ENCODE results near the gene COLEC11.
A peak's percentile ranks its signal among the peaks of the same experiment; 100 is the strongest.

Gene COLEC11

DNA sequence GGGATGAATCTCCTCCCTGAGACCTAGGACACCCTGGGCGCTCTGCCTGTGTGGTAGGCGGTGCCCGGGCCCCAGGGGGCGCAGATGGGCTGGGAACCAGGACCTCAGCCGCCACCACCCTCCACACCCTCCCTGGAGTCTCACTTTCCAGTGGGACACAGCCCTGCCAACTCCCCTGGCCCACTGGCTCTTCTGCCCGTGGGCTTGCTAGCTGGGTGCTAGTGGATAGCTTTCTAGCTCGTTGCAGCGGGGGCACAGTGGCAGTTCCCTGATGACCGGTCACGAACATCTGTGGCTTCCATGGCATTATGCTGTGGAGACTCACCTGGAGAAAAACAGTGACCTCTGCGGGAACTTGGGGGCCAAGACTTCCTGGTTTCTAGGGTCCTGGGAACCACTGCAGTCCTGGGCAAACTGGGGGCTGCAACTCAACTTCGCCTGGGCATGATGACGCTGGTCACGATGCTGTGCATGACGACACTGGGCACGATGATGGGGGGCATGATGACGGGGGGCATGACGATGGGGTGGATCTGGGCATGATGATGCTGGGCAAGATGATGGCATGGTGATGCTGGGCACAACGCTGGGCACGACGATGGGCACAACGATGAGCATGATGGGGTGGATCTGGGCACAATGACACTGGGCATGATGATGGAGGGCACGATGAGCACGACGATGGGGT is 32.0 kb downstream of the COLEC11 start:
- Histone ChIP-seq H4K91ac (ENCODE audit: low read length) (peak overlapping the region; percentile 100), H3K4me1 (ENCODE audit: control insufficient read depth, insufficient read depth, low read depth, low read length) (peaks cover 2% of the 10 kb centered on the region), H3K9ac (ENCODE audit: low read length) (no peak overlapping the region), H3K18ac (ENCODE audit: low read depth in 1 of 2, low read length in 2 of 2) (peak overlapping the region; percentile 95 to 98), H3K4ac (ENCODE audit: low read depth in 1 of 2, low read length in 2 of 2) (peak overlapping the region; percentile 86 to 93), H3K4me3 (ENCODE audit: insufficient read depth in 1 of 2, low read depth in 1 of 2, low read length in 2 of 2) (no peak overlapping the region), H2BK5ac (ENCODE audit: low read depth, low read length, poor library complexity, severe bottlenecking) (no peak overlapping the region), H3K14ac (ENCODE audit: low read length in 2 of 2) (peak overlapping the region in 1 of 2 experiments; percentile 81), H2BK15ac (ENCODE audit: low read depth, poor library complexity, severe bottlenecking) (peak overlapping the region; percentile 84), H3K36me3 (ENCODE audit: control insufficient read depth in 1 of 2, insufficient read depth in 2 of 2, low read depth in 1 of 2, low read length in 2 of 2) (no peaks in the 10 kb centered on the region), H2BK120ac (ENCODE audit: low read depth, low read length) (peak overlapping the region; percentile 81), H3K27me3 (ENCODE audit: control insufficient read depth in 1 of 2, insufficient read depth in 1 of 2, low read length in 2 of 2) (peaks cover 0 to 3% of the 10 kb centered on the region in 2 experiments), H3K4me2 (ENCODE audit: low read length, poor library complexity, severe bottlenecking) (no peak overlapping the region), H3K79me1 (replicated peaks; ENCODE audit: low read length, poor library complexity, severe bottlenecking) (no peaks in the 10 kb centered on the region), H3K27ac (ENCODE audit: low read length, poor library complexity, severe bottlenecking) (no peak overlapping the region), H3K9me3 (ENCODE audit: control insufficient read depth, low read length) (peaks cover 5% of the 10 kb centered on the region), H2AK5ac (ENCODE audit: low read length, severe bottlenecking) (no peak overlapping the region), H2BK12ac (ENCODE audit: low read length in 2 of 2) (peak overlapping the region; percentile 100), H3K23ac (ENCODE audit: low read length in 2 of 2) (no peak overlapping the region), H4K8ac (ENCODE audit: low read length) (peak overlapping the region; percentile 93), H2AFZ (ENCODE audit: low read depth, low read length) (no peak overlapping the region)
- no peak for DNase-seq
- 83% methylated on average over 25 of the region's 25 CpGs for WGBS

GRCh38 chr2:3627500-3628100 is 32.7 kb downstream of the COLEC11 start:
- Histone ChIP-seq H3K4me3 (ENCODE audit: insufficient read depth in 1 of 2, low read depth in 1 of 2, low read length in 2 of 2) (no peak overlapping the region), H2AK5ac (ENCODE audit: low read length, severe bottlenecking) (no peak overlapping the region), H2BK12ac (ENCODE audit: low read length in 2 of 2) (peak overlapping the region; percentile 100), H3K27me3 (ENCODE audit: control insufficient read depth in 1 of 2, insufficient read depth in 1 of 2, low read length in 2 of 2) (peaks cover 0 to 3% of the 10 kb centered on the region in 2 experiments), H3K27ac (ENCODE audit: low read length, poor library complexity, severe bottlenecking) (no peak overlapping the region), H3K9ac (ENCODE audit: low read length) (no peak overlapping the region), H3K4me2 (ENCODE audit: low read length, poor library complexity, severe bottlenecking) (no peak overlapping the region), H3K4me1 (ENCODE audit: control insufficient read depth, insufficient read depth, low read depth, low read length) (peaks cover 2% of the 10 kb centered on the region), H2AFZ (ENCODE audit: low read depth, low read length) (no peak overlapping the region), H3K14ac (ENCODE audit: low read length in 2 of 2) (peak overlapping the region in 1 of 2 experiments; percentile 81), H4K8ac (ENCODE audit: low read length) (peak overlapping the region; percentile 93), H3K18ac (ENCODE audit: low read depth in 1 of 2, low read length in 2 of 2) (peak overlapping the region; percentile 95 to 98), H2BK15ac (ENCODE audit: low read depth, poor library complexity, severe bottlenecking) (peak overlapping the region; percentile 66), H4K91ac (ENCODE audit: low read length) (peak overlapping the region; percentile 100), H2BK120ac (ENCODE audit: low read depth, low read length) (peak overlapping the region; percentile 81), H3K23ac (ENCODE audit: low read length in 2 of 2) (no peak overlapping the region), H3K36me3 (ENCODE audit: control insufficient read depth in 1 of 2, insufficient read depth in 2 of 2, low read depth in 1 of 2, low read length in 2 of 2) (no peaks in the 10 kb centered on the region), H3K9me3 (ENCODE audit: control insufficient read depth, low read length) (peaks cover 5% of the 10 kb centered on the region), H3K4ac (ENCODE audit: low read depth in 1 of 2, low read length in 2 of 2) (peak overlapping the region; percentile 86 to 93), H2BK5ac (ENCODE audit: low read depth, low read length, poor library complexity, severe bottlenecking) (no peak overlapping the region), H3K79me1 (replicated peaks; ENCODE audit: low read length, poor library complexity, severe bottlenecking) (no peaks in the 10 kb centered on the region)
- DNase-seq: no peak
- WGBS: 93% methylated on average over 21 of the region's 21 CpGs

DNA sequence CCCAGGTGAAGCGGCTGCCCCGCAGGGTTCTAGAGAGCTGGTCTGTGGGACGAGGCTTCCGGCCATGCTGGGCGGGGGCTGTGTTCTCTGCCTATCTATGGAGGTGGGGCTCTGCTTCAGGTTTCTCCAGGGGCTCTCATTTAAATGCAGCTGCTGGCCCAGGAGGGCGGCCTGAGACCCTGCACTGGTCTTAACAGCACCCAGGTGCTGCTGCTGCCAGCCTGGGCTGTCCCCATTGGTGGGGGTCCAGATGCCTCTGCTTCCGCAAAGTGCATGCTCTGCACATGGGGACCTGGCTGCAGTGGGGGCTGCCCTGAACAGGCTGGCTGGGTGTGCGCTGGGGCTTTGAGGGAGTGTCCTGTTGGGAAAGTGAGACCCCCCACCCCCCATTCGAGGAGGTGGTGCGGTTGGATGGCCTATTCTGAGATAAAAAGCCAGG is 33.3 kb downstream of the COLEC11 start:
- H3K4me1 ChIP-seq (ENCODE audit: control insufficient read depth, insufficient read depth, low read depth, low read length): peaks cover 2% of the 10 kb centered on the region
- DNase-seq: no peak
- peak overlapping the region; percentile 79 to 93 for H3K4ac ChIP-seq (ENCODE audit: low read depth in 1 of 2, low read length in 2 of 2)
- peaks cover under 1% of the 10 kb centered on the region for H3K9me3 ChIP-seq (ENCODE audit: control insufficient read depth, low read length)
- no peak overlapping the region for H2AFZ ChIP-seq (ENCODE audit: low read depth, low read length)
- no peak overlapping the region for H3K14ac ChIP-seq (ENCODE audit: low read length in 2 of 2)
- no peak overlapping the region for H3K27ac ChIP-seq (ENCODE audit: low read length, poor library complexity, severe bottlenecking)
- H3K9ac ChIP-seq (ENCODE audit: low read length): no peak overlapping the region
- H3K23ac ChIP-seq (ENCODE audit: low read length in 2 of 2): no peak overlapping the region
- no peaks in the 10 kb centered on the region for H3K79me1 ChIP-seq (replicated peaks; ENCODE audit: low read length, poor library complexity, severe bottlenecking)
- peak overlapping the region; percentile 100 for H2BK12ac ChIP-seq (ENCODE audit: low read length in 2 of 2)
- peak overlapping the region; percentile 66 for H2BK15ac ChIP-seq (ENCODE audit: low read depth, poor library complexity, severe bottlenecking)
- peak overlapping the region; percentile 92 for H4K8ac ChIP-seq (ENCODE audit: low read length)
- H2AK5ac ChIP-seq (ENCODE audit: low read length, severe bottlenecking): no peak overlapping the region
- no peak overlapping the region for H3K4me3 ChIP-seq (ENCODE audit: insufficient read depth in 1 of 2, low read depth in 1 of 2, low read length in 2 of 2)
- H3K4me2 ChIP-seq (ENCODE audit: low read length, poor library complexity, severe bottlenecking): no peak overlapping the region
- peak overlapping the region; percentile 91 for H4K91ac ChIP-seq (ENCODE audit: low read length)
- peaks cover 0 to 3% of the 10 kb centered on the region in 2 experiments for H3K27me3 ChIP-seq (ENCODE audit: control insufficient read depth in 1 of 2, insufficient read depth in 1 of 2, low read length in 2 of 2)
- no peaks in the 10 kb centered on the region for H3K36me3 ChIP-seq (ENCODE audit: control insufficient read depth in 1 of 2, insufficient read depth in 2 of 2, low read depth in 1 of 2, low read length in 2 of 2)
- whole genome bisulfite sequencing: 98% methylated on average over 10 of the region's 10 CpGs
- peak overlapping the region; percentile 76 to 84 for H3K18ac ChIP-seq (ENCODE audit: low read depth in 1 of 2, low read length in 2 of 2)
- peak overlapping the region; percentile 45 for H2BK120ac ChIP-seq (ENCODE audit: low read depth, low read length)
- H2BK5ac ChIP-seq (ENCODE audit: low read depth, low read length, poor library complexity, severe bottlenecking): no peak overlapping the region

DNA sequence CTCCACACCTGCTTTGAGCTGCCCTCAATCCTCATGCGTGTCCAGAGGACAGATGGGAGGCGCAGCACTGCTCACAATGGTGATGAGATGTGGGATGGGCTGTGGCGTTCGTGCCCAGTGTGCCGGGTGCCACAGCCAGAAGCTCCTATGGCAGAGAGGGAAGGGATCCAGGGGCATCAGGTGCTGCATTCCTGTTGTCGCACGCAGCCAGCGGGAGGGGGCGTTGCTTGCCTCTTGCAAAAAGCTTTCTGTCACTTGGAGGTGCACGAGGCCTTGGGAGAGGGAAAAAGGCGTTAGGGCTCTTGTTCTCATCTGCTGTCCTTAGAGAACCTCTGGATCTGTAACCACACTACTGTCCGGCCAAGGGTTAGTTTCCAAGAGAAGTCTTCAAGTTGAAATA is 33.9 kb downstream of the COLEC11 start:
- H2BK12ac ChIP-seq (ENCODE audit: low read length in 2 of 2): peak overlapping the region; percentile 46 to 98
- peak overlapping the region in 1 of 2 experiments; percentile 73 for H3K14ac ChIP-seq (ENCODE audit: low read length in 2 of 2)
- no peak overlapping the region for H3K9ac ChIP-seq (ENCODE audit: low read length)
- H3K27me3 ChIP-seq (ENCODE audit: control insufficient read depth in 1 of 2, insufficient read depth in 1 of 2, low read length in 2 of 2): peaks cover 3 to 4% of the 10 kb centered on the region in 2 experiments
- peak overlapping the region; percentile 1 for H4K8ac ChIP-seq (ENCODE audit: low read length)
- peak overlapping the region; percentile 66 for H2BK15ac ChIP-seq (ENCODE audit: low read depth, poor library complexity, severe bottlenecking)
- H2AFZ ChIP-seq (ENCODE audit: low read depth, low read length): no peak overlapping the region
- peak overlapping the region; percentile 45 for H2BK120ac ChIP-seq (ENCODE audit: low read depth, low read length)
- no peak overlapping the region for H3K4me3 ChIP-seq (ENCODE audit: insufficient read depth in 1 of 2, low read depth in 1 of 2, low read length in 2 of 2)
- H4K91ac ChIP-seq (ENCODE audit: low read length): peak overlapping the region; percentile 97
- peaks cover 2% of the 10 kb centered on the region for H3K4me1 ChIP-seq (ENCODE audit: control insufficient read depth, insufficient read depth, low read depth, low read length)
- no peak for DNase-seq
- no peak overlapping the region for H3K4me2 ChIP-seq (ENCODE audit: low read length, poor library complexity, severe bottlenecking)
- H3K9me3 ChIP-seq (ENCODE audit: control insufficient read depth, low read length): no peaks in the 10 kb centered on the region
- no peak overlapping the region for H2AK5ac ChIP-seq (ENCODE audit: low read length, severe bottlenecking)
- no peaks in the 10 kb centered on the region for H3K36me3 ChIP-seq (ENCODE audit: control insufficient read depth in 1 of 2, insufficient read depth in 2 of 2, low read depth in 1 of 2, low read length in 2 of 2)
- H2BK5ac ChIP-seq (ENCODE audit: low read depth, low read length, poor library complexity, severe bottlenecking): no peak overlapping the region
- 50% methylated on average over 12 of the region's 12 CpGs for WGBS
- peak overlapping the region; percentile 19 to 89 for H3K4ac ChIP-seq (ENCODE audit: low read depth in 1 of 2, low read length in 2 of 2)
- no peak overlapping the region for H3K27ac ChIP-seq (ENCODE audit: low read length, poor library complexity, severe bottlenecking)
- H3K18ac ChIP-seq (ENCODE audit: low read depth in 1 of 2, low read length in 2 of 2): peak overlapping the region; percentile 75 to 76
- no peak overlapping the region for H3K23ac ChIP-seq (ENCODE audit: low read length in 2 of 2)
- H3K79me1 ChIP-seq (replicated peaks; ENCODE audit: low read length, poor library complexity, severe bottlenecking): no peaks in the 10 kb centered on the region
